HepG2 (cell line): ENCODE measurements around the gene TOP2A. TPM values are rescaled to one million over a fixed set of nuclear protein-coding genes. Genes with fewer than 3 reads are reported as not detected.

Source experiments
- ATAC-seq: fragments of 200-7000 bp; cut with Tn5 transposase; 3 replicates; pipeline ENCODE4 v1.9.1; 2020; ENCODE audit warnings: mild to moderate bottlenecking, moderate library complexity
- BruUV-seq: library from RNA; stranded (reverse); fragments of 400-500 nt; replicated peaks from 2 replicates; lab custom pipeline; 2021; lab: Mats Ljungman, UMichigan
- CTCF ChIA-PET: fragments of 300-600 bp; formaldehyde crosslinking; extraction: SDS; loops from one replicate; lab custom pipeline; 2021; ENCODE audit warnings: low total read pairs, inconsistent platforms, low intra/inter-chr PET ratio; lab: Yijun Ruan, JAX
- POLR2A ChIA-PET: fragments of 350-600 bp; sonication (Branson Sonifier 250); formaldehyde crosslinking; loops from one replicate; lab custom pipeline; 2020; ENCODE audit warnings: antibody characterized with exemption, inconsistent platforms; lab: Yijun Ruan, JAX
- DNase-seq: peaks from one replicate; pipeline ENCODE4 v3.0.0-alpha.2; 2015; ENCODE audit warnings: low spot score
- FAIRE-seq: peaks from 3 replicates; lab custom pipeline; 2011; peaks lifted over from hg19 to GRCh38; lab: Jason Lieb, UNC
- H2AFZ ChIP-seq: one replicate; pipeline ENCODE4 v1.6.1; 2011; ENCODE audit warnings: low read length, inconsistent platforms
- H3K27ac ChIP-seq: fragments of 300-600 bp; 3 replicates; pipeline ENCODE4 v1.8.0; 2011; ENCODE audit warnings: mixed run types, mild to moderate bottlenecking, mixed read lengths, low read length, inconsistent platforms; ENCODE audit not compliant: insufficient read depth; ENCODE audit errors: extremely low read length
- H3K27me3 ChIP-seq, 2 experiments: fragments of 200-600 bp in 1 of 2; 2 replicates in 1 of 2; 3 replicates in 1 of 2; pipeline versions ENCODE4 v1.6.0 to v1.8.0; 2011; ENCODE audit warnings: low read length in 2 of 2, mild to moderate bottlenecking in 2 of 2, moderate library complexity in 2 of 2, inconsistent platforms in 1 of 2; ENCODE audit not compliant: insufficient read depth in 2 of 2, control insufficient read depth in 1 of 2
- H3K36me3 ChIP-seq, 2 experiments: fragments of 200-600 bp in 1 of 2; replicated peaks in 1 of 2; 2 replicates in 1 of 2; 3 replicates in 1 of 2; pipeline versions ENCODE4 v1.5.1 to v1.8.0; 2011; ENCODE audit warnings: low read length in 2 of 2, inconsistent platforms in 1 of 2; ENCODE audit not compliant: insufficient read depth in 2 of 2, control insufficient read depth in 1 of 2
- H3K4me1 ChIP-seq: 2 replicates; pipeline ENCODE4 v1.5.1; 2012; ENCODE audit warnings: low read length, inconsistent platforms; ENCODE audit not compliant: insufficient read depth
- H3K4me2 ChIP-seq: 2 replicates; pipeline ENCODE4 v1.6.0; 2011; ENCODE audit warnings: low read depth, low read length, inconsistent platforms
- H3K4me3 ChIP-seq, 3 experiments: fragments of 200-600 bp in 1 of 3; sonication (generic), shearing (Covaris generic) in 1 of 3; replicated peaks in 1 of 3; 2 replicates each; pipeline ENCODE4 v1.5.1; 2011 to 2016; ENCODE audit warnings: low read length in 3 of 3, inconsistent platforms in 2 of 3, low read depth in 2 of 3, mild to moderate bottlenecking in 2 of 3, control low read depth in 1 of 3, mixed read lengths in 1 of 3; ENCODE audit not compliant: insufficient read depth in 1 of 3
- H3K79me2 ChIP-seq: one replicate; pipeline ENCODE4 v1.6.1; 2011; ENCODE audit warnings: low read length, inconsistent platforms; ENCODE audit not compliant: insufficient read depth
- H3K9ac ChIP-seq: 2 replicates; pipeline ENCODE4 v1.6.0; 2011; ENCODE audit warnings: mild to moderate bottlenecking, low read depth, low read length, inconsistent platforms; ENCODE audit not compliant: insufficient read depth
- H3K9me3 ChIP-seq: 2 replicates; pipeline ENCODE4 v1.5.1; 2012; ENCODE audit warnings: mild to moderate bottlenecking, low read length
- H4K20me1 ChIP-seq: 2 replicates; pipeline ENCODE4 v1.6.0; 2011; ENCODE audit warnings: inconsistent platforms, mild to moderate bottlenecking, low read length, moderate library complexity; ENCODE audit not compliant: insufficient read depth
- ADNP ChIP-seq: sonication (generic); formaldehyde crosslinking; IDR thresholded peaks from 2 replicates; pipeline ENCODE4 v1.4.0; 2020; ENCODE audit warnings: missing genetic modification reagents
- HCFC1 ChIP-seq: fragments of 150-350 bp; IDR thresholded peaks from 2 replicates; pipeline ENCODE4 v1.6.1; 2014; ENCODE audit warnings: low read depth, low read length
- MLLT10 ChIP-seq: sonication (generic); formaldehyde crosslinking; IDR thresholded peaks from 2 replicates; pipeline ENCODE4 v1.4.0; 2020; ENCODE audit warnings: missing genetic modification reagents
- NFRKB ChIP-seq: fragments of 450-650 bp; IDR thresholded peaks from 2 replicates; pipeline ENCODE4 v1.6.1; 2017
- PATZ1 ChIP-seq: sonication (generic); formaldehyde crosslinking; IDR thresholded peaks from 2 replicates; pipeline ENCODE4 v1.4.0; 2020; ENCODE audit warnings: missing genetic modification reagents
- PRDM10 ChIP-seq: sonication (generic); formaldehyde crosslinking; IDR thresholded peaks from 2 replicates; pipeline ENCODE4 v1.4.0; 2020; ENCODE audit warnings: low read depth, missing genetic modification reagents
- RCOR2 ChIP-seq: IDR thresholded peaks from 2 replicates; pipeline ENCODE4 v1.6.1; 2016; ENCODE audit warnings: missing biosample characterization, missing genetic modification reagents
- SMAD1 ChIP-seq: sonication (generic); formaldehyde crosslinking; IDR thresholded peaks from 2 replicates; pipeline ENCODE4 v1.4.0; 2020; ENCODE audit warnings: missing genetic modification reagents, low read depth, mild to moderate bottlenecking, borderline replicate concordance
- SOX6 ChIP-seq, 2 experiments: fragments of 450-650 bp in 1 of 2; sonication (generic) in 1 of 2; formaldehyde crosslinking in 1 of 2; IDR thresholded peaks; 2 replicates each; pipeline versions ENCODE4 v1.4.0 to v1.6.1; 2017 to 2020; ENCODE audit warnings: antibody characterized with exemption in 1 of 2, mild to moderate bottlenecking in 1 of 2, missing genetic modification reagents in 1 of 2
- SPEN ChIP-seq: sonication (generic); formaldehyde crosslinking; IDR thresholded peaks from 2 replicates; pipeline ENCODE4 v1.5.1; 2020; ENCODE audit warnings: low read depth, mild to moderate bottlenecking, missing genetic modification reagents
- TERF1 ChIP-seq: sonication (generic); formaldehyde crosslinking; IDR thresholded peaks from 2 replicates; pipeline ENCODE4 v1.8.0; 2022; ENCODE audit warnings: mild to moderate bottlenecking, missing genetic modification reagents, moderate library complexity
- ZBTB7B ChIP-seq: sonication (generic); formaldehyde crosslinking; IDR thresholded peaks from 2 replicates; pipeline ENCODE4 v1.4.0; 2020; ENCODE audit warnings: missing genetic modification reagents
- ZKSCAN5 ChIP-seq: sonication (generic); formaldehyde crosslinking; IDR thresholded peaks from 2 replicates; pipeline ENCODE4 v1.5.1; 2020; ENCODE audit warnings: mild to moderate bottlenecking, missing genetic modification reagents
- ZNF329 ChIP-seq: sonication (generic); formaldehyde crosslinking; IDR thresholded peaks from 2 replicates; pipeline ENCODE4 v1.9.0; 2021; ENCODE audit warnings: low read depth, mild to moderate bottlenecking, missing genetic modification reagents
- ZNF558 ChIP-seq: sonication (generic); formaldehyde crosslinking; IDR thresholded peaks from 2 replicates; pipeline ENCODE4 v1.9.0; 2022; ENCODE audit warnings: mild to moderate bottlenecking, missing genetic modification reagents, borderline replicate concordance
- ZNF839 ChIP-seq: sonication (generic); formaldehyde crosslinking; IDR thresholded peaks from 2 replicates; pipeline ENCODE4 v1.4.0; 2020; ENCODE audit warnings: missing genetic modification reagents, mild to moderate bottlenecking, borderline replicate concordance
- ZSCAN22 ChIP-seq: sonication (generic); formaldehyde crosslinking; IDR thresholded peaks from 2 replicates; pipeline ENCODE4 v1.4.0; 2020; ENCODE audit warnings: mild to moderate bottlenecking, missing genetic modification reagents
- WGBS: methylation state at CpG from one replicate; pipeline ENCODE4 v1.1.6; 2017; ENCODE audit warnings: low lambda C conversion rate; 5-methylcytosine and 5-hydroxymethylcytosine counted together
- in situ Hi-C: cut with HindIII; loops from 2 replicates; pipeline ENCODE4 v1.10.0; 2017; ENCODE audit warnings: low pct_unique_long_range_greater_than_20kb; ENCODE audit not compliant: extremely low pct_ligation_motif_present
- intact Hi-C: fragments of 100-400 bp; cut with micrococcal nuclease; formaldehyde crosslinking; loops from one replicate; pipeline ENCODE4 v1.10.0; 2022; ENCODE audit not compliant: unreplicated experiment
- polyA plus RNA-seq, 8 experiments: library from polyadenylated mRNA; depleted of rRNA in 3 of 8; stranded (reverse) in 7 of 8; unstranded in 1 of 8; fragments of >200 nt; fragmentation: Illumina TruSeq in 4 of 8; extraction: Trizol in 4 of 8; gene quantifications; 2 replicates each; pipeline versions ENCODE4 v1.2.1 to v1.2.3, GENCODE V29; 2011 to 2016; ENCODE audit warnings: low read depth in 4 of 8, missing spikeins in 1 of 8, mixed read lengths in 1 of 8; ENCODE audit not compliant: insufficient read depth in 1 of 8
- total RNA-seq, 5 experiments: library from RNA; depleted of rRNA; stranded (reverse); fragments of >200 nt; fragmentation: Illumina TruSeq; extraction: Trizol; gene quantifications; 2 replicates each; pipeline ENCODE4 v1.2.3, GENCODE V29; 2016; ENCODE audit warnings: low read depth in 1 of 5

Gene TOP2A
- total and polyA plus RNA-seq, 2 of the 13 experiments (the other 11 are each of a cell fraction or from before 2014, with no cell fraction given) = 108 to 327 TPM

- Histone ChIP-seq H3K36me3 (peaks cover 0 to 2% of the 10 kb centered on the region in 2 experiments; a peak in 1 of 5 replicates), H3K27ac (no peak overlapping the region), H3K4me1 (peaks cover 52% of the 10 kb centered on the region), H3K4me3 (no peak overlapping the region), H4K20me1 (no peaks in the 10 kb centered on the region), H3K9ac (no peak overlapping the region), H3K27me3 (peaks cover 3 to 25% of the 10 kb centered on the region in 2 experiments), H3K4me2 (no peak overlapping the region), H3K9me3 (no peaks in the 10 kb centered on the region), H2AFZ (no peak overlapping the region), H3K79me2 (no peaks in the 10 kb centered on the region)
- TF ChIP-seq TERF1 (no peak), ADNP (CRISPR knock-in tag) (no peak), ZSCAN22 (CRISPR knock-in tag) (no peak), SPEN (CRISPR knock-in tag) (0 out of 2 replicates have a peak, but pooled peaks have one; percentile 30), SOX6 (IDR thresholded peaks at IDR 0.05) (no peak), SOX6 (CRISPR knock-in tag; IDR thresholded peaks at IDR 0.05) (no peak), MLLT10 (CRISPR knock-in tag) (no peak), PATZ1 (CRISPR knock-in tag) (no peak), RCOR2 (CRISPR knock-in tag) (no peak), NFRKB (no peak), SMAD1 (CRISPR knock-in tag) (0 out of 2 replicates have a peak, but pooled peaks have one; percentile 47), ZKSCAN5 (no peak), ZNF839 (CRISPR knock-in tag) (0 out of 2 replicates have a peak, but pooled peaks have one; percentile 44), ZNF558 (no peak), HCFC1 (no peak), ZBTB7B (no peak), ZNF329 (CRISPR knock-in tag) (no peak), PRDM10 (CRISPR knock-in tag) (no peak)
- ChIA-PET POLR2A (no interaction called here), CTCF (no interaction called here)
- BruUV-seq = no TSS peak
- in situ Hi-C loops = no loop called here
- no peak for DNase-seq
- WGBS = 69% methylated on average over 9 of the region's 12 CpGs
- intact Hi-C loops = loop anchor here (2.0 kb wide), 1 partner anchor 19 kb away; the partner anchor contains the start of gene IGFBP4
- no peak for FAIRE-seq
- no peak for ATAC-seq
These were observed 44.1 kb upstream of the TOP2A start for GRCh38 chr17:40461732-40462342.
